ENCODE data around the gene TRMT2A.

TRMT2A gene

GRCh38 chr22:20147237-20147988 is 30.4 kb upstream of the TRMT2A start:
- no peak for DNase-seq

- DNase-seq, result no peak
Observed at GRCh38 chr22:20146777-20147176, 29.8 kb upstream of the TRMT2A start.

GRCh38 chr22:20145832-20146223 is 28.8 kb upstream of the TRMT2A start:
- DNase-seq, result no peak

- DNase-seq, result no peak
Observed at GRCh38 chr22:20145206-20145831, 28.3 kb upstream of the TRMT2A start.

- no peak for DNase-seq
Observed at GRCh38 chr22:20143883-20144665, 27.0 kb upstream of the TRMT2A start.

- DNase-seq, result no peak
Observed at GRCh38 chr22:20142711-20143621, 25.9 kb upstream of the TRMT2A start.

- DNase-seq, result no peak
Observed at GRCh38 chr22:20141186-20142077, 24.4 kb upstream of the TRMT2A start.

- DNase-seq, result no peak
Observed at GRCh38 chr22:20140521-20140964, 23.5 kb upstream of the TRMT2A start.

GRCh38 chr22:20140107-20140445 is 23.1 kb upstream of the TRMT2A start:
- no peak for DNase-seq

- DNase-seq, result no peak
Observed at GRCh38 chr22:20139391-20140106, 22.5 kb upstream of the TRMT2A start.

- DNase-seq, result no peak
Observed at GRCh38 chr22:20138868-20139267, 21.8 kb upstream of the TRMT2A start.

GRCh38 chr22:20138417-20138738 is 21.4 kb upstream of the TRMT2A start:
- DNase-seq, result no peak

- DNase-seq, result no peak
Observed at GRCh38 chr22:20137671-20138416, 20.8 kb upstream of the TRMT2A start.

GRCh38 chr22:20137113-20137512 is 20.1 kb upstream of the TRMT2A start:
- no peak for DNase-seq

- no peak for DNase-seq
Observed at GRCh38 chr22:20136603-20136873, 19.5 kb upstream of the TRMT2A start.

- DNase-seq, result no peak
Observed at GRCh38 chr22:20135806-20136602, 19.0 kb upstream of the TRMT2A start.

- no peak for DNase-seq
Observed at GRCh38 chr22:20135265-20135664, 18.2 kb upstream of the TRMT2A start.

- no peak for DNase-seq
Observed at GRCh38 chr22:20133930-20134549, 17.0 kb upstream of the TRMT2A start.

- DNase-seq, result no peak
Observed at GRCh38 chr22:20132686-20133246, 15.7 kb upstream of the TRMT2A start.

All from suppressor macrophage treated with lipopolysaccharide for 4 hours (primary cell).